Activated CD4-positive, alpha-beta T cell treated with anti-CD3 and anti-CD28 coated beads for 4 hours (primary cell): ENCODE results near the gene NOM1.

Experiments used
- DNase-seq, 2 donors: peaks; one replicate each; pipeline ENCODE4 v3.0.0-alpha.2; 2020

NOM1 gene

GRCh38 chr7:156985101-156985992, 35.8 kb downstream of the NOM1 start:
- DNase-seq, result no peak

- DNase-seq, result no peak
Observed at GRCh38 chr7:156986378-156986777, 36.9 kb downstream of the NOM1 start.

DNA sequence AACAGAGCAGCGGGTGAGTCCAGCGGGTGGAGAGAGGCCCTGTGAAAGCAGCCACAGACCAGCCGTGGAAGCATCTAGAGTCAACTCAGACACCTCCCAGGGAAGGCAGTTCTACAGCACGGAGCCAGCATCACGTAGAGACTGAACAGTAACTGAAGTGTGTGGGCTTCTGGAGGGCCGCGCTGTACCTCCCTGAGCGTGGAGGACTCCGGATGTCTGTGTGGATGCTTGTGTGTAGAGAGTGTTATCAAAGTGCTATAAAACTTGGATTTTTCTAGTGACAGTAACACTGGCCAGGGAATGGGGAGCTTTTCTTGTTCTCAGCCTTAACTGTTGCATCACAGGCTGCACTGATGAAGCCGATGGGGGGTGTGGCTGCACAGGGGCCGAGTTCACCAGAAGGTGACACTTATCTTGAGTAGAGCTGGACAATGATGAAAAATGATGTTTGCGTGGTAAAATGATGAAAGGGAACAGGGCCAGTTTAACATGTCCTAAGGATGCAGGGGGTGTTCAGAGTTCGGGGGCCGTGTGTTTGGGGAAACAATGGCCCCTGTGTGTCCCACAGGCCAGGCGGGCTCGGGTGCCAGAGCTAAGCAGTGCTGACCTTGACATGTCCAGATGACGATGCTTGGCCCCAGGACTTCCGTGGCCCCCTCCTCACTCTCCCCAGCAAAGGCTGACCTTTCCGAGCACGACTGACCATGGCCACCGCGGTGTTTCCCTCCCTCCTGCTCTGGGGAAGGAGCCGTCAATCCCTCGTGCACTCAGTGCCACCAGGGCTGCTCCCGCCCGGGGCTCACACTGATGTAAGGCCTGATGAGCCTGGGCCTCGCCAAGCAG, 39.1 kb downstream of the NOM1 start:
- no peak for DNase-seq

- no peak for DNase-seq
Observed at GRCh38 chr7:156989766-156990535, 40.4 kb downstream of the NOM1 start.

GRCh38 chr7:156993021-156993924, 43.8 kb downstream of the NOM1 start:
- no peak for DNase-seq

GRCh38 chr7:156993925-156994235, 44.4 kb downstream of the NOM1 start:
- no peak for DNase-seq

- DNase-seq, result no peak
Observed at GRCh38 chr7:156994417-156994816, 44.9 kb downstream of the NOM1 start.

GRCh38 chr7:156998988-156999957, 49.8 kb downstream of the NOM1 start:
- DNase-seq, result no peak

DNA sequence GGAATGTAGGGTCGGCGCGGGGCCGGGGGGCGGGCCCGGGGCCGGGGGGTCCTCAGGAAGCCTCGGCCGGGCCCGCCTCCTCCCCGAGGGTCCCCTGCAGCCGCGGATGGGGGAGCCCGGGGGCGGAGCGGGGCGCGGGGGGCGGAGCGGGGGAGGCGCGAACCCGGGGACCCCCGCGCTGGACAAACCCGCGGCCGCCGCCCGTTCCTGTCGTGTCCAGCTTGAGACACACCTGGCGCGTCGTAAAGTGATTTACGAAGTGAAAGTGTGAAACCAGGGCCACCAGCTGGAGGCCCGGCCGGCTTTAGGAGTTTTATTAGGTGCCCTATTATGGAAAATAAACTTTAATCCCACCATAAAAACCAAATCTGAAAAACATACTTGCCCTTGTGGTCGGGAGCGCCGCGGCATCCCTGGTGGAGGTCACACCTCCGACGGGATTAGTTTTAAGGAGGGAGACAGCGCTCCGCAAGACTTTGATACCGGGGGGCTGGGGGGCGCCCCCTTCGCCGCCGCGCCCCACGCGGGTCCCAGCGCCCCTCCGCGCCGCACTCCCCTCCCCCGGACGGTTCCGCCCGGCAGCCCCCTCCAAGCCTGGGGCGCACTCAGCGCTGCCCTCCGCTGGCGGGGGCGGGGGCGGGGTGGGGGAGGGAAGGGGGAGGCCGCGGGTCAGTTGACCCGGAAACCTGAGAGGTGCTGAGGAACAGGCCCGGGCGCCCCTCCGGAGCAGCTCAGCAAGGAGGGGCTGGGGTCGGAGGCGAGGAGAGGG, 50.6 kb downstream of the NOM1 start:
- DNase-seq, result no peak

GRCh38 chr7:157000741-157001653, 51.5 kb downstream of the NOM1 start:
- no peak for DNase-seq

DNA sequence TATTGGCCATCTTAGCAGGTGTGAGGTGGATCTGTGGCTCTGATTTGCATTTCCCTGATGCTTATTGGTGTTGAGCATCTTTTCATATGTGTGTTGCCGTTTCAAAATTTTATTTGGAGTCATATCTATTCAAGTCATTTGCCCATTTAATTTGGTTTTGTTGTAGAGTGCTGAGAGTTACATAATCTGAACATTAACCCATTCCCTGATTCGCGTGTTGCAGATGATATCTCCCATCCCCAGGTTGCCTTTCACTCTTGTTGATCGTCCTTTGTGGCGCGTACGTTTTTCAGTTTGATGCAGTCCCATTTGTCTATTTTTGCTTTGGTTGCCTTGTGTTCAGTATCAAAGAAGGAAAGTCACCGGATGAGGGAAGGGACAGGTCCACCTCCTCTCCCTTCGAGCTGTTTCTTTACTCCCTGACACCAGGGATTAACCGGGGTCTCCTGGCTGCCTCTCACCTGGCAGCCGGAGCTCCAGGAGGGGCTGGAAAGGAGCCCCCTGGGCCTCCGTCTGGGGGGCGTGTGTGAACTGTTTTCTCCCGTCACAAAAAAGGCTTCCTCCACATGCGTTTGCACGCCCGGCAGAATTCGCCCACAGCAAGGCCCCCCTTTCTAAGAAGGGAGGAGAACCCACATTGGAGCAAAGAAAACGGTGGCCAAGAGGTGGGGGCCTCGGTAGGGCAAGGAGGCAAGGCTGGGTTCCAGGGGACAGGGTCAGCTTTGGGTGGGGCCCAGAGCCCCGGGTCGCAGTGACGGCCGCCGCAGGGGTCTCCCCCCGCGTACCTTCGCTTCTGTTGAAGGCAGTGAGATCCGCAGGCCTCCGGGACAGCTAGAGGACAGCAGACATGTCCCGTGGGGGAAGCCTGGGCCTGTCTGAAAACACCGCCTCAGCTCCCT, 52.7 kb downstream of the NOM1 start:
- DNase-seq, result no peak

DNA sequence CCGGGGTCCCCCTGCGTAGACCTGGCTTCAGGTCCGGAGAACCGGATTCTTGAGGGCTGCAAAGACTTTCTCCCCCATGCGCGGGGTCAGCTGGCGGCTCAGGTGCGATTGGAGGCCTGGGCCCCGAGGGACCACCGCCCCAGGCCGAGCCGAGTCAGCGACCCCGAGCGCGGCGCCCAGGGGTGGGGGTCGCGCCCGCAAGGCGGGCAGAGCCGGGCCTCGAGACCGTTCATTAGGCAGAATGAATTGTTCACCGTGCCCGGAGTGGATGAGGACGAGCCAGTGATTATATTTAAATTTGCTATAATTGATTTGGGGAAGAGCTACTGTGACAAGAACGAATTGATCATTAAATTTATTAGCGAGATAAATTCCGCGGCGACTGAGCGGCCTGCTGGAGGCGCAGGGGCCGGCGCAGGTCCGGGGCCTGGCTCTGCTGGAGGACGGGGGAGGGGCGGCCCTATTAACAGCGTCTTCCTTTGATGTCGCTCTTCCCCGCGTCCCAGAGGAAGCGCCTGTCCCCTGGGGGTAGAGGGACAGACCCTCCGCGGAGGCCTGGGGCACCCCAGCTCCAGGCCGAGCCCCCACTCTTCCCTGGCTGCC, 53.4 kb downstream of the NOM1 start:
- no peak for DNase-seq

DNA sequence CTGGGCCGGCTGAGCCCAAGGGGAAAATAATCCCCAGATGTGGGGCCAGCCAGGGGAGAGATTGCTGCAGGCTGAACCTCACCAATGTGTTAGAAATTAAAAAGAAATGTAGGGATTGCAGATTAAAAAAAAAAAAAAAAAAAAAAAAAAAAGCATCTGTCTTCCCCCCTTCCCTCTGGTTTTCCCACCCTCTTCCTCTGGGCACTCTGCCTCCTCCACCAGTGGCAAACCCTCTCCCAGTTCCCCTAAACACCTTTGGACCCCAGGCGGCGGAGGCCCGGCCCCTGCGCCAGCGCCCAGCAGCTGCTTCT, 53.9 kb downstream of the NOM1 start:
- no peak for DNase-seq

- DNase-seq, result no peak
Observed at GRCh38 chr7:157003756-157004520, 54.4 kb downstream of the NOM1 start.

GRCh38 chr7:157004521-157005455, 55.3 kb downstream of the NOM1 start:
- DNase-seq, result no peak
